Effector CD4-positive, alpha-beta T cell (primary cell): ENCODE measurements around the gene ELK3.

Experiments
- DNase-seq: peaks from one replicate; pipeline ENCODE4 v3.0.0-alpha.2; 2020
- total RNA-seq: gene quantifications from one replicate; lab custom pipeline; 2026; lab: John Stamatoyannopoulos, UW

The ELK3 gene
- 39.2 reads per million, percentile 63 among the genes with 10 or more reads in this experiment for total RNA-seq

- DNase-seq, result peak; percentile 52
These were observed at the start of gene ELK3 for GRCh38 chr12:96193725-96194575. ELK3 (plus strand) TSS chr12:96194375.

GRCh38 chr12:96146747-96147146 lies 47.4 kb upstream of the ELK3 start:
- DNase-seq, result no peak

- no peak for DNase-seq
These were observed 43.7 kb upstream of the ELK3 start for GRCh38 chr12:96150442-96150841.

- no peak for DNase-seq
These were observed 42.0 kb upstream of the ELK3 start for GRCh38 chr12:96152164-96152563.

- no peak for DNase-seq
These were observed 40.9 kb upstream of the ELK3 start for GRCh38 chr12:96153131-96153725.

GRCh38 chr12:96155181-96155580 lies 39.0 kb upstream of the ELK3 start:
- DNase-seq, result no peak

GRCh38 chr12:96155781-96156180 lies 38.4 kb upstream of the ELK3 start:
- no peak for DNase-seq

GRCh38 chr12:96156211-96156610 lies 38.0 kb upstream of the ELK3 start:
- no peak for DNase-seq

GRCh38 chr12:96157427-96157826 lies 36.7 kb upstream of the ELK3 start:
- DNase-seq, result no peak

GRCh38 chr12:96164951-96165811 lies 29.0 kb upstream of the ELK3 start:
- DNase-seq, result no peak

- no peak for DNase-seq
These were observed 27.4 kb upstream of the ELK3 start for GRCh38 chr12:96166765-96167164.

GRCh38 chr12:96167492-96167891 lies 26.7 kb upstream of the ELK3 start:
- DNase-seq, result no peak

- DNase-seq, result no peak
These were observed 23.8 kb upstream of the ELK3 start for GRCh38 chr12:96170328-96170727.

- no peak for DNase-seq
These were observed 23.4 kb upstream of the ELK3 start for GRCh38 chr12:96170762-96171161.

- no peak for DNase-seq
These were observed 22.3 kb upstream of the ELK3 start for GRCh38 chr12:96171905-96172304.

- no peak for DNase-seq
These were observed 21.2 kb upstream of the ELK3 start for GRCh38 chr12:96172981-96173380.

GRCh38 chr12:96176575-96176974 lies 17.6 kb upstream of the ELK3 start:
- DNase-seq, result no peak

GRCh38 chr12:96177013-96177412 lies 17.2 kb upstream of the ELK3 start:
- peak; percentile 4 for DNase-seq

GRCh38 chr12:96183734-96184370 lies 10.3 kb upstream of the ELK3 start:
- no peak for DNase-seq

- DNase-seq, result no peak
These were observed 8.3 kb upstream of the ELK3 start for GRCh38 chr12:96185914-96186313.

- DNase-seq, result no peak
These were observed 7.4 kb upstream of the ELK3 start for GRCh38 chr12:96186607-96187301.

- DNase-seq, result no peak
These were observed 6.2 kb upstream of the ELK3 start for GRCh38 chr12:96187956-96188355.
